K562 treated with DMSO at 1 percent for 24 hours (cell line): Measurements from ENCODE around the gene PTPRCAP. TPM values are rescaled to one million over a fixed set of nuclear protein-coding genes. Genes with fewer than 3 reads are reported as not detected.

ENCODE experiments used
- total RNA-seq: library from RNA; unstranded; fragments of 300-600 nt; gene quantifications from 2 replicates; pipeline ENCODE4 v1.2.3, GENCODE V29; 2022; ENCODE audit warnings: low read depth; ENCODE audit not compliant: insufficient read depth

The PTPRCAP gene, protein sequence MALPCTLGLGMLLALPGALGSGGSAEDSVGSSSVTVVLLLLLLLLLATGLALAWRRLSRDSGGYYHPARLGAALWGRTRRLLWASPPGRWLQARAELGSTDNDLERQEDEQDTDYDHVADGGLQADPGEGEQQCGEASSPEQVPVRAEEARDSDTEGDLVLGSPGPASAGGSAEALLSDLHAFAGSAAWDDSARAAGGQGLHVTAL
- total RNA-seq = 2.6 and 4.1 TPM in 2 replicates

DNA sequence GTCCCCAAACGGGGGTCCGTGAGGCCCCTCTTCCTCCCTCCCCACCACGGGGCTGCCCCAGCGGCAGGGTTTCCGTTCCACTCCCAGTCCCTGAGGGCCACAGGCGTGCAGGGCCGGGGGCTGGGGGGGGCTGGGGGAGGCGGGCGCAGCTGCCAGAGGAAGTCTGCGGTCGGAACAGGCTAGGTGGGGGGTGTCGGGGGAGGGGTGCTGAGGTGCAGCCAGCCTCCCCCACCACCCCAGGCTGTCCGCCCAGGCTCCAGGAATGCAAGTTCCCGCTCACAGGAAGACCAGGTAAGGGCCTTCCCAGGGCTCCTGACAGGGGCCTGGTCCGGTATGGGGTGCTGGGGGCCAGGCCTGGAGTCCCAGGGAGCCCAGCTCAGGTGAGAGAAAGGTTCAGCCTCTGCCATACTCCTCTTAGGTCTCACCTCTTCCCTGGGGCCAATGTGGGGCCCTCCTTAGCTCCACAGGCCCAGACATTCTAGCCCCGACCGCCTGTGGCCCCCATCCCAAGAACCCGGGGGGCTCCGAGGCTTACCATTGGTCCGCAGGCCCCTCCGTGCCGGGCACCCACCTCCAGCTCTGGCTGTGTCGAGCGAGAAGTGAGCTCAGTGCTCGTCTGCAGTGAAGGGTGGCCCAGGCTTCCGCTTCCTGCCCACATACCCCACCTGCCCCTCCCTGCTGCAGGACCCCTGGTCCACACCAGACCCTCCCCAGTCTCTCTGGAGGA, at the start of gene PTPRCAP:
Gene PTPRCAP, minus strand, starts transcription at position 601 of the 727 bp plus-strand sequence. Its CDS starts 63 bp downstream, at position 538.

DNA sequence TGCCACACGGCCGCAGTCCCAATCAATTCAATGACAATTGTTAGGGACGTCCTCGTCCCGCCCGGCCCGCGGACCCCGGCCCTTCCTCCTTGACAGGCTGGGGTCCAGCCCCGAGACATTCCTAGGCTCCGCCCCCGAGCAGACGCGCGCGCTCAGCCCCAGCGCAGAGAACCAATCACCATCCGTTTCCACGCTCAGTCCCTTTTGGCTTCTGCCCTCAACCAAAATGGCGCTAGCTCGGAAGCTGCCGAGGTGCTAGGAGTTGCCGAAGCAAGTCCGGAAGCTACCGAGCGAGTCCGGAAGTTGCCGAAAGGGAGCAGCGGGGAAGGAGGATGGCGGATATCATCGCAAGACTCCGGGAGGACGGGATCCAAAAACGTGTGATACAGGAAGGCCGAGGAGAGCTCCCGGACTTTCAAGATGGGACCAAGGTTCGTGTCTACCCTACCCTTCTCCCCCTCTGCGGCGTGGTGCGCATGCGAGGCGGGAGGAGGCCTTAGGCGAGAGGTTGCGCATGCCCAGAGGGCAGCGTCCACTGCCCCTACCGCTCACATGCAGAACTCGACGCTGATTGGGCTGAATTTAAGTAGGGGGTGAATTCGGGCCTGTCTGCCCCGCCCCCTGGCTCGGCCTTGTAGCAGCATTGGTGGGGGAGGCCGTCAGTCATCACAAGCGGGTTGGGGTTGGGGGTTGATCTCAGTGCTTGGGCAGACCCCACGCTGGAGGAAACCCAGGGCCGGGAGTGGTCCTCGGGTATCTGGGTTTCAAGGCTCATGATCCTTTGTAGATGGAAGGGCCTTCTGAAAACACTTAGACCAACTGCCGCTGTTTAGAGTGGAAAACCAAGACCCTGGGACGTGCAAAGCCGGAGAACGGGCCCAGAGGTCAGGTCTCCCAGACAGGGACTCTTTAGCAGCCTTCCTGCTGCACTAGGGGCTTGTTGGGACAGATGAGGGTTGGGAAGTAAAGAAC, 45.6 kb upstream of the PTPRCAP start, which contains the start of gene AIP:
Gene AIP, plus strand, starts transcription at position 200 of the 972 bp plus-strand sequence. Its CDS starts 133 bp downstream, at position 333.

DNA sequence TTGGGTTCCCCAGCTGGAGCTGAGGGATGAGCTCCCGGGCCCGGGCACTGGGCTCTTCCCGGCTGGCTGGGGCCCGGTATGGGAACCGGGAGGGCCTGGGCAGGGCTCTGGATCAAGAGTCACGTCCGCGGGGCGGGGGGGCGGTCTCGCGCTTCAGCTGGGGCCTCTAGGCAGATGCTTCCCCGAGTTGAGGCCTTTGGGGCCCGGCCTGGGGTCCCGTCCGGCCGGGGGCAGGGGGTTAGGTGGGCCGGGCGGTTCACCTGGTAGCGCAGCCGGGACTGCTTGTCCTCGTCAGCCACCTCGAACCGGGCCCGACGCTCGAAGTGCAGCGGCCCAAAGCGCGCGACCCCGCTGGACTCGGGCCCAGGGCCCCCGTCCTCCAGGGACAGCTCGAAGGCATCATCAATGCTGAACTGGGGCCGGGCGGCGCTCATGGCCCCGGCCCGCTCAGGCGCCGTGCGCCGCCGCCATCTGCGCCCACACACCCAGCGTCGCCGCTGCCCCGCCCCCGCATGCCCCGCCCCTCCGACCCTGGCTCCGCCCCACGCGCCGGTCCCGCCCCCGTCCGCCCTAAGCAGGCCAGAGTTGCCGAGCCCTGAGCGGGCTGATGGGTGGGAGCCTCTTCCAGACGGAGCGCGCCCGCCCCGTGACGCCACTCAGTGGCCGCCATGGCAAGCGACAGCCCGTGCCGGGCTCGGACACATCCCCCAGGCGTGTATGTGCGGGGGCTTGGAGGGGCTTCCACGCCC, 31.5 kb upstream of the PTPRCAP start, which contains the start of gene TMEM134:
Gene TMEM134, minus strand, starts transcription at position 493 of the 749 bp plus-strand sequence. Its CDS starts 59 bp downstream, at position 434.

DNA sequence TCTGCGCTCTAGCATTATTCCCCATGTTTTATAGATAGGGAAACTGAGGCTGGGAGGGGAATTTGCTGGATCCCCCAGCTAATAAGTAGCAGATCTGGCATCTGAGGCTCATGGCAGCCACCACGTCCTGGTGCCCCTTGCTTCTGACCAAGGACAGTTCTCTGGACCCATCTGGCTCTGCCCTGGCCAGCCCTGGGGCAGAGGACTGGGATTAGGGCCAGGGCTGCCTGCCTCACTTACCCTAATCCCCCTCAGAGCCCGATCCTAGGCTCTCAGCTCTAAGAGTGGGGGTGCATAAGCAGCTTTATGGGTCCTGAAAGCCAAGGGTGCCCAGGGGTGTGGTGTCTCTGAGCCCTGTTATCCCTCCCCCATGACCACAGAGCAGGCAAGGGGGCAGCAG, 17.6 kb upstream of the PTPRCAP start, which contains the start of gene CABP4:
Gene CABP4, plus strand, starts transcription at position 301 of the 400 bp plus-strand sequence. Its CDS starts 70 bp downstream, at position 371.

DNA sequence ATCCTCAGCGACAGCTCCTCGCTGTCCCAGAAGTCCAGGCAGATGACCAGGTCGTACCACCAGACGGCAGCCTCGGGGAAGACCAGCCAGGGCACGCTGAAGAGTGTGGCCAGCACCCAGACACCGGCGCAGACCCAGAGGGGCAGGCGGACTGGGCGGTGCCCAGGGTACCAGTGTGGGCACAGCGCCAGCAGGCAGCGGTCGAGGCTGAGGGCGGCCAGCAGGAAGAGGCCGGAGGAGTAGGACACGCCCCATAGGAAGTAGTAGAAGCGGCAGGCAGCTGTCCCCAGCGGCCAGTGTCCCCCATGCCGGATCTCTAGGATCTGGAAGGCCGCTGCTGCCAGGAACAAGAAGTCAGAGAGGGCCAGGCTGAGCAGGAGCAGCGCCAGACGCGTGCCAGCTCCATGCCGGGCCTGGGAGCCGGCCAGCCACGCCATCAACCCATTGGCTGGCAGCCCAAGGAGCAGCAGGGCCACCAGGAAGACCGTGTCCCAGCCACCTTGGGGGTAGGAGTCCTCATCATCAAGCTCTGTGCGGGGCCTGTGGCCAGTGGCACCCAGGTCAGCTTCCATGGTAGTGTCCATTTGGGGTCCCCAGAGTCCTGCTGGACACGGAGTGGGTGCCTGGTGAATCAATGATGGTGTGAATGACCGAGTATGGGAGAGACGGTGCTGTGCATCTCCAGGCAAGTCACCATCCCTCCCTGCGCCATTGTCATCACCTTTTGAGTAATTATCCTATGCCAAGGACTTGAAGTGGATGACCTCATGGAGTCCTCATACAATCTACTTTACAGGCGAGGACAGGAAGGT, 14.9 kb upstream of the PTPRCAP start, which contains the start of gene GPR152:
Gene GPR152, minus strand, starts transcription at position 589 of the 812 bp plus-strand sequence. Its CDS starts 5 bp downstream, at position 584.

DNA sequence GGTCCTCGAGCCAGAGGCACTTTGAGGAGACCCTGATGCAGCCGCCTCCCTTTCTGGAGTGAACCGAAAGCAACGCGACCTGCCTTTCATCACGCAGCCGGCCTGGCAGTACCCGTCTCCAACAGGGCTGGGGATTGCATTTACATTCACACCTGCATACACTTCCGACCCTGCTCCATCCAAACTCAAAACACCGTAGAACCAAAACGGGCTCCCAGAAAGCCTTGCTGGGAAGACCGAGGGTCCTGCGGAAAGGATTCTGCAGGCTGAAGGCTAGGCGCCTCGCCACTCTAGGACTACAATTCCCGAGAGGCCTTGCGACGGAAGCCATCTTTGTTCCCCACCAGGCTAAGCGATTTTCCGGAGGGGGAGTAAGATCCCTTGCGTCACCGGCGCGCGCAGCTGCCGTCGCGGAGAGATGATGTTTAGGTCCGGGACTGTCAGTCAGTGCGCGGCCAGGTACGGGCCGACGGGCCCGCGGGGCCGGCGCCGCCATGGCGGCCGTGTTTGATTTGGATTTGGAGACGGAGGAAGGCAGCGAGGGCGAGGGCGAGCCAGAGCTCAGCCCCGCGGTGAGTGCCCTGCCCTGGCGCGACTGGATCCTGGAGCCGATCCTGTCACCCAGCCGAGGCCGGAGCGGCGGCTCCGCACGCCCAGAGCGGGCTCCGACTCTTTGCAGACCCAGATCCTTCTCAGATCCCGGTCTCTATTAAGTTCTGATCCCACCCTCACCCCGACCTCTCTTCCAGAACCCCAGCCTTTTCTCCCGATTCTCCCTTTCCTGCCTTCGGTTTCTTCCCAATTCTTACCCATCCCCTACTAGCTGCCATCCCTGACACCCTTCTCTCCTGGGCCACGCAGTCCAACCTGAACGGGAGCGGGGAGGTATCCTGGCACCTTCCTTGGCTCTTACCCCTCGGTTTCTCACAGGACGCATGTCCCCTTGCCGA, 9.2 kb downstream of the PTPRCAP start, which contains the start of gene RPS6KB2:
Gene RPS6KB2, plus strand, starts transcription at position 443 of the 950 bp plus-strand sequence. Its CDS starts 52 bp downstream, at position 495.

DNA sequence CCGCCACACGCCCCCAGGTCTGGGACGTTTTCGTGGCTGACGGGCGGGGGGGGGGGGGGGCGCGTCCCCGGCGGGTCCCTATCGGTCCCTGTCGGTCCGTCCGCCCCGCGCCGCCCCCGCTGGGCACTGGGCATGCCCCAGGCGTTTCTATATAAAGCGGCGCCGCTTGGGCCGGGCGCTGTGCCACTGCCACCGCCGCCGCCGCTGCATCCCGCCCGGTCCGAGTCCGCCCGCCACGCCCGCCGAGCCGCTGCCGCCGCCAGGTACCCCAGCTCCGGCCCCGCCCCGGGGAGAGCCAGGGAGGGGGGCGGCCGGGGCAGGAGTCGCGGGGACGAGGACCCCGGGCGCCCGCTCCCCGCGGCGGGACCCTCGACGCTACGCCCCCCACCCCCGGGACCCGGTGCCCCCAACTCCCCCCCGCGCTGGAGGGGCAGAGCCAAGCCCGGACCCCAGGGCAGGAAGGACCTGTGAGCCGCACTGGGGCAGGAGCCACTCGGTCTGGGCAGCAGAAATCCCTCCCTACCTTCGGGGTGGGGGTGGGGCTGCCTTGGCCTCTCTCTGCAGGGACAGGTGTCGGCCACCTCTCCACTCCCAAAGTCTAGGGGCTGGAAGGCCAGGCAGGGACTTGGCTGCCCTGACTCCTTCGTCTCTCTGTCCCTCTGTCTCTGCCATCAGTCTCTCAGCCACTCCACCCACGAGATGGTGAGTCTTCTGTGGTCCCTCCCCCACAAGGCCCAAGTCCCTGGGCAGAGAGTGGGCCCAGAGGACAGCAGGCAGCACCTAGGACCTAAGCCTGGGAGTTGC, 21.8 kb downstream of the PTPRCAP start, which contains the start of gene CARNS1:
Gene CARNS1, plus strand, starts transcription at position 178 of the 804 bp plus-strand sequence. Its CDS starts 522 bp downstream, at position 700.

DNA sequence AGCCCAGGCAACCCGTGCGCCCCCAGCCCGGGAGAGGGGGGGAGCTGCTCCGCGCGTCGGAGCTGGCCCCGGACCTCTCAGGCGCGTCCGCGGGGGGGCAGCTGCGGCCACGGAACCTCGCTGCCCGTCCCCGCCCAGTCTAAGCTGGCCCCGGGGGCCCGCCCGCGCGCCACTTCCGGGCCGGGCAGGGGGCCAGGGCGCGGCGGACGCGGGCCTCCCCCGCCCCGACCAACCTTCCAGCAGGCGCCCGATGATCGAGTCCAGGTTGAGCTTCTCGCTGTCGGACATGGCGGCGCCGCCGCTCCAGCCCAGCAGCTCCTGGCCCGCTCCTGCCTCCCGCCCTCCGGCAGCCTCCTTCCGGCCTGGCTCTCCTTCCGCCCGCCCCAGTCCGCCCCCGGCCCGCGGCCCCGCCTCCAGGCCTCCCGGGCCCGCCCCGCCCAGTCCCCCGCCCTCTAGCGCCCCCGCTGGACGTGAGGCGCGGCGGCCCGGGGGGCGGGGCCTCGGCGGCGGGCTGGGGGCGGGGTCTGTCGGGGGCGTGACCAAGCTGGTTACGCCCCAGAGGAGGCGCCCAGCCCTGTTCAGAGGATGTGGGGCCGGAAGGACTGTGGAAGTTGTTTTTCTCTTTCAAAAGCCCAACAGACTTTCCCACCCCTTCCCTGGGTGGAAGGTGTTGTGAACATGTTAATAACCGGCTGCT, 35.8 kb downstream of the PTPRCAP start, which contains the start of gene PPP1CA:
Gene PPP1CA, minus strand, starts transcription at position 364 of the 697 bp plus-strand sequence. Its CDS starts 76 bp downstream, at position 288.

DNA sequence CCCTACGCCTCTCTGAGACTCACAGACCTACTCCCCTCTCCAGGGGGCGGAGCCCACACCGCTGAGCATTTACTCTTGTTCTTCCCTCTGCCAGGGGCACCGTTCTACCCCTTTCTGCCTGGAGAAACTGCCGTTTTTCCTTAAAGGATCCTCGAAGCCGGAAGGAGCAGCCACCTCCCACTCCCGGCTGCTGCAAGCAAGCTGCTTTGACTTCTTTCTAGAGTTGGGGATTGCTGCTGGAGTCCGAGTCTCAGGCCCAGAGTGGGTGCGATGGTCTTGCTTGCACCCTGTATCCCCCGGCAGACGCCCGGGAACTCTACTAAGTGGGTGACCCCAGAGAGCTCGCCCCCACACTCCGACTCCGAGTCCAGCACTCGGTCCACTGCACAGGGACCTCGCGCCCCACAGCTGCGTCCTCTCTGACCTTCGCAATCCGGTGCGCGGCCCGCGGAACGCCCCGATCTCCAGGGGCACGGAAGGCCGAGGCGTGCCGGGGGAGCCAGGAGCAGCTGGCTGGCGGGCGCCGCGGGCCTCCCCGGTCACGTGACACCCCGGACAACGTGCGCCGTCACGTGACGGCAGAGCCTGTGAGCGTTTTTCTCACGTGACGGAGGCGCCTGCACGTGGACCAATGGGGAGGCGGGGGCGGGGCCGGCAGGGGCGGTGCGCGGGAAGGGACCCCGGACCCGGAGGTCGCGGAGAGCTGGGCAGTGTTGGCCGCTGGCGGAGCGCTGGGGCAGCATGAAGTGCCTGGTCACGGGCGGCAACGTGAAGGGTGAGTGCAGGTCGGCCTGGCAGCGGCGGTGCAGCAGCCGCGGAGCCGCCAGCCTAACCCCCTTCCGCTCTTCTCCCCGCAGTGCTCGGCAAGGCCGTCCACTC, 45.9 kb downstream of the PTPRCAP start, which contains the start of gene RAD9A:
Gene RAD9A, plus strand, starts transcription at position 683 of the 879 bp plus-strand sequence. Its CDS starts 59 bp downstream, at position 742.

Other genes starting within 250 kb of the PTPRCAP start
- 159 and 169 TPM in 2 replicates for gene GRK2, start 171.2 kb downstream of the PTPRCAP start, total RNA-seq
- gene ANKRD13D, start 148.4 kb downstream of the PTPRCAP start, total RNA-seq = 60.2 and 68.6 TPM in 2 replicates
- gene SSH3, start 134.2 kb downstream of the PTPRCAP start, total RNA-seq = 2.0 and 4.3 TPM in 2 replicates
- 142 and 157 TPM in 2 replicates for gene POLD4, start 84.1 kb downstream of the PTPRCAP start, total RNA-seq
- gene CLCF1, start 64.1 kb downstream of the PTPRCAP start, total RNA-seq = 3.6 and 3.7 TPM in 2 replicates
- 55.0 and 57.0 TPM in 2 replicates for gene RAD9A, start 45.7 kb downstream of the PTPRCAP start, total RNA-seq
- 384 and 414 TPM in 2 replicates for gene PPP1CA, start 35.8 kb downstream of the PTPRCAP start, total RNA-seq
- gene TBC1D10C, start 33.6 kb downstream of the PTPRCAP start, total RNA-seq = 1.0 and 1.7 TPM in 2 replicates
- 0.20 TPM in 1 of 2 replicates, not detected in the other for gene CARNS1, start 22.0 kb downstream of the PTPRCAP start, total RNA-seq
- 110 and 111 TPM in 2 replicates for gene RPS6KB2, start 9.2 kb downstream of the PTPRCAP start, total RNA-seq
- 282 and 302 TPM in 2 replicates for gene CORO1B, start 5.8 kb upstream of the PTPRCAP start, total RNA-seq
- gene GPR152, start 15.0 kb upstream of the PTPRCAP start, total RNA-seq = not detected in 2 replicates
- gene CABP4, start 17.7 kb upstream of the PTPRCAP start, total RNA-seq = not detected in 2 replicates
- gene TMEM134, start 31.6 kb upstream of the PTPRCAP start, total RNA-seq = 42.4 and 59.3 TPM in 2 replicates
- 121 and 135 TPM in 2 replicates for gene AIP, start 45.3 kb upstream of the PTPRCAP start, total RNA-seq
- gene PITPNM1, start 67.7 kb upstream of the PTPRCAP start, total RNA-seq = 54.2 and 68.6 TPM in 2 replicates
- 120 and 125 TPM in 2 replicates for gene CDK2AP2, start 70.5 kb upstream of the PTPRCAP start, total RNA-seq
- gene CABP2, start 85.8 kb upstream of the PTPRCAP start, total RNA-seq = not detected in 2 replicates
- 2,484 and 2,621 TPM in 2 replicates for gene GSTP1, start 146.1 kb upstream of the PTPRCAP start, total RNA-seq
- gene NDUFV1, start 169.3 kb upstream of the PTPRCAP start, total RNA-seq = 248 and 298 TPM in 2 replicates
- 26.7 and 30.8 TPM in 2 replicates for gene NUDT8, start 192.3 kb upstream of the PTPRCAP start, total RNA-seq
- gene TBX10, start 202.1 kb upstream of the PTPRCAP start, total RNA-seq = 0.30 TPM in 1 of 2 replicates, not detected in the other
- gene ACY3, start 213.0 kb upstream of the PTPRCAP start, total RNA-seq = not detected in 2 replicates
- not detected in 2 replicates for gene ALDH3B2, start 236.9 kb upstream of the PTPRCAP start, total RNA-seq